OCI-LY1 (cell line): ENCODE results near the gene TET2.

Experiments used
- H2AFZ ChIP-seq: fragments of 200-600 bp; sonication (generic), shearing (Covaris generic); 2 replicates; pipeline ENCODE4 v1.6.0; 2014; ENCODE audit warnings: antibody characterized with exemption, mild to moderate bottlenecking, low read length
- H3F3A ChIP-seq: fragments of 200-600 bp; sonication (generic), shearing (Covaris generic); 2 replicates; pipeline ENCODE4 v1.6.0; 2014; ENCODE audit warnings: mild to moderate bottlenecking, antibody characterized with exemption, low read length, moderate library complexity; ENCODE audit not compliant: insufficient read depth
- H3K27ac ChIP-seq: fragments of 200-600 bp; sonication (generic); 2 replicates; pipeline ENCODE4 v1.5.1; 2014; ENCODE audit warnings: low read length, mixed run types, mild to moderate bottlenecking, low read depth; ENCODE audit not compliant: poor library complexity, severe bottlenecking
- H3K27me3 ChIP-seq: fragments of 200-600 bp; sonication (generic); 2 replicates; pipeline ENCODE4 v1.6.0; 2014; ENCODE audit warnings: antibody characterized with exemption, mild to moderate bottlenecking, low read length, moderate library complexity; ENCODE audit not compliant: insufficient read depth
- H3K36me3 ChIP-seq: fragments of 200-600 bp; sonication (generic); 2 replicates; pipeline ENCODE4 v1.6.1; 2014; ENCODE audit warnings: mild to moderate bottlenecking, antibody characterized with exemption, low read length, moderate library complexity, mixed read lengths; ENCODE audit not compliant: insufficient read depth
- H3K4me1 ChIP-seq: fragments of 200-600 bp; sonication (generic); 2 replicates; pipeline ENCODE4 v1.5.1; 2014; ENCODE audit warnings: mild to moderate bottlenecking, low read length, moderate library complexity; ENCODE audit not compliant: insufficient read depth, severe bottlenecking
- H3K4me2 ChIP-seq: fragments of 200-600 bp; sonication (generic), shearing (Covaris generic); 2 replicates; pipeline ENCODE4 v1.6.1; 2014; ENCODE audit warnings: low read length
- H3K4me3 ChIP-seq: fragments of 200-600 bp; sonication (generic); 2 replicates; pipeline ENCODE4 v1.5.1; 2014; ENCODE audit warnings: low read length, low read depth, mild to moderate bottlenecking, mixed read lengths; ENCODE audit not compliant: poor library complexity, severe bottlenecking
- H3K79me2 ChIP-seq: fragments of 200-600 bp; shearing (Covaris generic); 2 replicates; pipeline ENCODE4 v1.6.1; 2016; ENCODE audit warnings: mixed run types, low read length, mixed read lengths; ENCODE audit not compliant: insufficient read depth
- H3K9ac ChIP-seq: fragments of 200-600 bp; sonication (generic), shearing (Covaris generic); 2 replicates; pipeline ENCODE4 v1.6.1; 2014; ENCODE audit warnings: mild to moderate bottlenecking, low read length, mixed read lengths
- H3K9me2 ChIP-seq: fragments of 200-600 bp; sonication (generic), shearing (Covaris generic); 2 replicates; pipeline ENCODE4 v1.6.1; 2014; ENCODE audit warnings: low read depth, mild to moderate bottlenecking, low read length, mixed read lengths
- H3K9me3 ChIP-seq: fragments of 200-600 bp; shearing (Covaris generic); 2 replicates; pipeline ENCODE4 v1.6.1; 2014; ENCODE audit warnings: low read length, mixed read lengths
- H4K20me1 ChIP-seq: fragments of 200-600 bp; sonication (generic), shearing (Covaris generic); 2 replicates; pipeline ENCODE4 v1.6.0; 2016; ENCODE audit warnings: mild to moderate bottlenecking, low read length; ENCODE audit not compliant: insufficient read depth
- EZH2 ChIP-seq: fragments of 200-600 bp; sonication (generic), shearing (Covaris generic); IDR thresholded peaks from 2 replicates; pipeline ENCODE4 v1.8.0; 2017; ENCODE audit warnings: borderline replicate concordance, mixed run types, mild to moderate bottlenecking, antibody characterized with exemption, low read length, moderate library complexity, mixed read lengths
- TF ChIP-seq, protein P1 (sequence below): fragments of 200-600 bp; sonication (generic), shearing (Covaris generic); IDR thresholded peaks from 2 replicates; pipeline ENCODE4 v1.5.1; 2017; ENCODE audit warnings: mild to moderate bottlenecking, antibody characterized with exemption, low read length, moderate library complexity, mixed read lengths

The TET2 gene

DNA sequence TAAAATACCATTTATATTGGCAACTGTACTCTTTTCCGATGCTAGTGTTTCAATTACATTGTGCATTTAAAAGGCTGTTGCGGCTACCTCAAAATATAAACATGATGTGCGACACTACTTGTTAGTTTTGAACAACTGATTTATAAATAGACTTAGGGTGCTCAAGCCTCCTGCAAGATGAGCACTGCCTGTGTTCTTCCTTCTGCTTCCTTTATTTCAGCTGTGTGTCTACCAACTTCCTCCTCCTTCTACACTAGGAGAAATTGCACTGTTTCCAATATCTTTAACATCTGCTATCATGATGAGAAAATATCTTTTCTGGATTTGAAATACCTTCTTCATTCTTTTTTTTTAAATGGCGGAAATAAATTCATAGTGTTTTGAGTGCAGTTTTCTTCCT, 24.0 kb downstream of the TET2 start:
- H3K9me3 ChIP-seq, result 0 out of 2 replicates have a peak, but pooled peaks cover 2% of the 10 kb centered on the region
- H3F3A ChIP-seq, result no peaks in the 10 kb centered on the region
- H4K20me1 ChIP-seq, result no peaks in the 10 kb centered on the region

GRCh38 chr4:105171912-105172311, 25.2 kb downstream of the TET2 start:
- Histone ChIP-seq H3K9me3 (peaks cover 2% of the 10 kb centered on the region; the same call in 1 of the 2 replicates), H3K4me1 (no peaks in the 10 kb centered on the region), H4K20me1 (no peaks in the 10 kb centered on the region), H3K27me3 (no peaks in the 10 kb centered on the region), H3K27ac (no peak overlapping the region), H3K9ac (no peak overlapping the region), H3K9me2 (no peaks in the 10 kb centered on the region), H2AFZ (no peak overlapping the region), H3K36me3 (no peaks in the 10 kb centered on the region), H3K4me2 (no peak overlapping the region), H3F3A (no peaks in the 10 kb centered on the region), H3K79me2 (no peaks in the 10 kb centered on the region), H3K4me3 (no peak overlapping the region)
- TF ChIP-seq, protein P1, sequence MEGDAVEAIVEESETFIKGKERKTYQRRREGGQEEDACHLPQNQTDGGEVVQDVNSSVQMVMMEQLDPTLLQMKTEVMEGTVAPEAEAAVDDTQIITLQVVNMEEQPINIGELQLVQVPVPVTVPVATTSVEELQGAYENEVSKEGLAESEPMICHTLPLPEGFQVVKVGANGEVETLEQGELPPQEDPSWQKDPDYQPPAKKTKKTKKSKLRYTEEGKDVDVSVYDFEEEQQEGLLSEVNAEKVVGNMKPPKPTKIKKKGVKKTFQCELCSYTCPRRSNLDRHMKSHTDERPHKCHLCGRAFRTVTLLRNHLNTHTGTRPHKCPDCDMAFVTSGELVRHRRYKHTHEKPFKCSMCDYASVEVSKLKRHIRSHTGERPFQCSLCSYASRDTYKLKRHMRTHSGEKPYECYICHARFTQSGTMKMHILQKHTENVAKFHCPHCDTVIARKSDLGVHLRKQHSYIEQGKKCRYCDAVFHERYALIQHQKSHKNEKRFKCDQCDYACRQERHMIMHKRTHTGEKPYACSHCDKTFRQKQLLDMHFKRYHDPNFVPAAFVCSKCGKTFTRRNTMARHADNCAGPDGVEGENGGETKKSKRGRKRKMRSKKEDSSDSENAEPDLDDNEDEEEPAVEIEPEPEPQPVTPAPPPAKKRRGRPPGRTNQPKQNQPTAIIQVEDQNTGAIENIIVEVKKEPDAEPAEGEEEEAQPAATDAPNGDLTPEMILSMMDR, result no peak
- no peak for TF ChIP-seq EZH2

More for the DNA sequence above, 24.0 kb downstream of the TET2 start:
- Histone ChIP-seq H3K79me2 (no peaks in the 10 kb centered on the region), H3K4me2 (no peak overlapping the region), H3K9ac (no peak overlapping the region), H3K9me2 (no peaks in the 10 kb centered on the region), H3K4me3 (no peak overlapping the region), H2AFZ (no peak overlapping the region), H3K27me3 (no peaks in the 10 kb centered on the region), H3K36me3 (no peaks in the 10 kb centered on the region), H3K4me1 (no peaks in the 10 kb centered on the region), H3K27ac (no peak overlapping the region)
- TF ChIP-seq EZH2, result no peak
- TF ChIP-seq, protein P1, result no peak

GRCh38 chr4:105174098-105174497, 27.4 kb downstream of the TET2 start:
- H3K36me3 ChIP-seq, result no peaks in the 10 kb centered on the region
- no peak overlapping the region for H3K4me3 ChIP-seq
- peaks cover 2% of the 10 kb centered on the region; the same call in 1 of the 2 replicates for H3K9me3 ChIP-seq
- H3K27ac ChIP-seq, result no peak overlapping the region
- no peaks in the 10 kb centered on the region for H3K27me3 ChIP-seq
- no peaks in the 10 kb centered on the region for H3K79me2 ChIP-seq
- H3K4me1 ChIP-seq, result no peaks in the 10 kb centered on the region
- TF ChIP-seq, protein P1, result no peak
- no peak for TF ChIP-seq EZH2
- no peaks in the 10 kb centered on the region for H3F3A ChIP-seq
- no peak overlapping the region for H2AFZ ChIP-seq
- no peaks in the 10 kb centered on the region for H4K20me1 ChIP-seq
- H3K9ac ChIP-seq, result no peak overlapping the region
- no peak overlapping the region for H3K4me2 ChIP-seq
- no peaks in the 10 kb centered on the region for H3K9me2 ChIP-seq
